ENCODE measurements around the gene METRN.

METRN gene

DNA sequence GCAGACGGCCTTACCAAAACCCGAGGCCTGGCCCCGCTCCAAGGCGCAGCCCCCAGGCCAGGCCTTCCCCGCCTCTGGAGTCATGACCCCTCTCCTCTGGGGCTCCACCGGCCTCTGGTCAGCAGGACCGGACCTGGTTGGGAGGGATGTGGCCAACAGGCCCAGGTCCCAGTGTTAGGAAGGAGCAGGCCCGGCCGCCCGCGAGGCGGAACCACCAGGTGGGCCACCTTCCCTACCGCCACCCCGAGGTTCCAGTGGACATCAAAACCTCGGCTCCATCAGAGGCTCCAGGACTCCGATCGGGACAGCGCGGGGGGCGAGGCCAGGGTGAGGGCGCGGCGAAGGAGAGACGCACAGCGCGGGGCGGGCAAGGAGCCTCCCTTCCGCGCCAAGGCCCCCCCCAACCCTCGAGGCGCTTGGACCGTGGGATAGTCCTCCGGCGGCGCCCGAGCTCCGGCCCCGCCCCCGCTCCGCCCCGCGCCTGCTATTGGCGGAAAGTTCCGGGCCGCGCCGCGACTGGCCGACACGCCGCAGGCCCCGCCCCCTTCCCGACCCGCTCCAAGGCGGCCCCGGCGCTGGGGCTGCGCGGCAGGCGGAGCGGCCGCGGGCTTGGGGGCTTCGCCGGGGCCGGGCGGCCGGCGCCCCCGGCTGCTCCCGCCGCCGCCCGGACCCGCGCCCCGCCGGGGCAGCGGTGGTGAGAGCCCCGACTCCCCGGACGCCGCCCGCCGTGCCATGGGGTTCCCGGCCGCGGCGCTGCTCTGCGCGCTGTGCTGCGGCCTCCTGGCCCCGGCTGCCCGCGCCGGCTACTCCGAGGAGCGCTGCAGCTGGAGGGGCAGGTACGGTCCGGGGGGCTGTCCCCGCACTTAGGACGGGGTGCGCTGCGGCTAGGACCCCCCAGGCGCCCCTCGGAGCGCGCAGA, at the start of gene METRN:
Gene METRN (plus strand): TSS at position 561 of the 919 bp plus-strand sequence. CDS start 172 bp downstream, at position 733.
- no peak for DNase-seq

DNA sequence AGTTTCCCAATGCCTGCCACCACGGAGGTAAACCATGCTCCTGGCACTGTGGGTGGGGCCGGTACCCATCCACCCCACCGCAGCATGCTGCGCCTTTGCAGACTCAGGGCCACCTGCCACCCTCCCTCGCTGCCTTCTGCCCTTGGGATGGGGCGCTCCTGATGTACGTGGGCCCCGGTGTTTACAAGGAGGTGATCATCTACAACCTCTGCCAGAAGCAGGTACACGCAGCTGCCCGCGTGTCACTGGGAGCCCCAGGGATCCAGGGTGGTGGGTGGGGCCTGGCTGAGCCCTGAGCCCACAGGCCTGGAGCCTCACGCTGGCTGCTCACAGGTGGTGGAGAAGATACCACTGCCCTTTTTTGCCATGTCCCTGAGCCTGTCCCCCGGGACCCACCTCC, 48.3 kb upstream of the METRN start:
- DNase-seq = no peak

DNA sequence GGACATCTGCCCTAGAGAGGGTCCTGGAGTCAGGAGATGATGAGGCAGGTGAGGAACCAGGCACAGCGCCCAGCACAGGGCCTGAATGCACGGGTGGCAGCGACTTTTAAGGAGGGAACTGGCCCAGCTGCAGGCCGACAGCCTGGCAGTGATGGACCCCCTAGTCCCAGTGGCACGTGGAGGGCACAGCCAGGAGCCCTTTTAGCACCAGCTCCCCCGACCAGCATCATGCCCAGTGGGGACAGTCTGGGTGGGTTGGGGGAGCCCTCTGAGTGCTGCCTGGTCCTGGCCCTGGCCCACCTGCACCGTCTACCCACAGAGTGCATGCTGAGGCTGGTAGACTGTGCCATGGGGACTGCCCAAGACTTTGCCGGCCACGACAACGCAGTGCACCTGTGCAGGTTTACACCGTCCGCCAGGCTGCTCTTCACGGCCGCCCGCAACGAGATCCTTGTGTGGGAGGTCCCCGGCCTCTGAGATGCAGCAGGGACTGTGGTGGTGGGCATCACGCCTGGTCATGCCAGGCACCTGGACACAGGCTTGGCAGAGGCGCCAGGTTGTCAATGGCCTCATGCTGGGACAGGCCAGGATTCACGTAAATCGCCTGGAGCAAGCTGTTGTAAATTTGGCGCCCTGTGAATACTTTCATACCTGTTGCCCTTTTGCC, 47.7 kb upstream of the METRN start:
- DNase-seq = no peak

DNA sequence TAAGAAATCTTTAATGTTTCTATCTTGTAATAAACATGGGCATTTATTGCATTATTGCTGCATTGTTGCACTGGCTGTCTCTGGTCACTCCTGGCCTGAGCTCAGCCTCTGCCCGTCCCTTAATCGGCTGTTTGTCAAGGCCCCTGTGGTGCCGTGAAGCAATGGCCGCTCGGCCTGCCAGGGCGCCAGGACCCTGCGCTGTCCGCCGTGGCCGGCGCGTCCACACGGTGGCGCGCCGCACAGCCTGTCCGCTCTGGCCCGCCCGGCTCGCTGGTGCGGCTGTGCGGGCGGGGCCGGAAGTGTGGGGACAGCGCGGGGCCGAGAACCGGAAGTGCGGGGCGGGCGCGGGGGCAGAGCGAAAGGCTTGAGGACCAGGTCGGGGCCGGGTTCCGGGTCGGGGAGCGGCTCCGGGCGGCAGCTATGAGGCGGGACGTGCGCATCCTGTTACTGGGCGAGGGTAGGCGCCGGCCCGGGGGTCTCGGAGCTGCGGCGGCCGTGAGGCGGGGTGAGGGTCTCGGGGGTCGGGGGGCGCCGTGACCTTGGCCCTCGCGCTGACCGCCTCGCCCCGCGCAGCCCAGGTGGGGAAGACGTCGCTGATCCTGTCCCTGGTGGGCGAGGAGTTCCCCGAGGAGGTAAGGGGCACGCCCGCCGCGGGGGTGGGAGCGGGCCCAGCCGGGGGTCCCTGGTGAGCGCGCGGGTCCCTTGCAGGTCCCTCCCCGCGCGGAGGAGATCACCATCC, 47.0 kb upstream of the METRN start, which contains the start of gene RHOT2:
Gene RHOT2 (plus strand): TSS at position 353 of the 739 bp plus-strand sequence. CDS start 68 bp downstream, at position 421.
- DNase-seq = peak; percentile 10

DNA sequence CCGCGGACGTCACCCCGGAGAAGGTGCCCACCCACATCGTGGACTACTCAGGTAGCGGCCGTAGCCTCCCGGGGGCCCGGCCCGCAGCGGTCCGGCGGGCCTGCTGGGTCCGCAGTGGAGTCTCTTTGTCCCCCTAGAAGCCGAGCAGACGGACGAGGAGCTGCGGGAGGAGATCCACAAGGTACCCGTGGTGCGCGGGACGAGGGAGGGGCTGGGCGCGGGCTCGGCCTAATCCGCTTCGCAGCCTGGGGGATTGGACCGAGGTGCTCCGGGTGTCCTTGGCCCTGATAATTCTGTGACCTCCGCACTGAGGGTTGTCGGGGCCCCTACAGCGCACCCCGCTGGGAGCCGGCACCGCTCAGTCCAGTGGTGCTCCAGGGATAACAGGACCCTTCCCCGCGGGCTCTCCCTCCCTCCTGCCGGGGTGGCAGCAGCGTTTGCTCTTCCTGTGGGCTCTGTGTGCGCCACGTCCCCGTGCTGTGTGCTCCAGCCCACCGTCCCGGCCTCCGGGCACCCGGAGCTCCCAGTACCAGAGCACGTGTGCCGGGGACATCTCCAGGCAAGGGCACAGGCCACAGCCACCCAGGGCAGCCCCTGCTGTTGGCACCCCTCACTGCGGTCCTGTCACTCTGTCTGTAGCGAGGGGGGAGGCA, 46.3 kb upstream of the METRN start:
- DNase-seq = no peak

DNA sequence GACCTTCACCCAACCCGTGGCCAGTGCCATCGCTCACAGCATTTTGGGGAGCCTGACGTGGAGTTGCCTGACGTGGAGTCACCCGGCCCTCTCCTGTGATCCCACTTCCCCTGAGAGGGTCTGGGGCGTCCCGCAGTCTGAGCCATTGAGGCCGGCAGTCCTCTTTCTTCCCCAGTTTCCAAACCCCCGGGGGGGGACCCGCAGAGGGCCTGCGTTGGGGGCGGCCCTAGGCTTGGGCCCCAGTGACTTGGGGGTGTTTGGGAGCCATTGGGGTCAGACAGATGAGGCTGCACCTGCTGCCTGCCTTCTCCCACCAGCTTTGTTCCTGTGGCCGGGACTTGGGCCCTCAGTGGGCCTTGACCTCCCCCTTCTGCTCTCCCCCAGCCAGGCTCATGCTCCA, 45.3 kb upstream of the METRN start:
- DNase-seq = no peak

DNA sequence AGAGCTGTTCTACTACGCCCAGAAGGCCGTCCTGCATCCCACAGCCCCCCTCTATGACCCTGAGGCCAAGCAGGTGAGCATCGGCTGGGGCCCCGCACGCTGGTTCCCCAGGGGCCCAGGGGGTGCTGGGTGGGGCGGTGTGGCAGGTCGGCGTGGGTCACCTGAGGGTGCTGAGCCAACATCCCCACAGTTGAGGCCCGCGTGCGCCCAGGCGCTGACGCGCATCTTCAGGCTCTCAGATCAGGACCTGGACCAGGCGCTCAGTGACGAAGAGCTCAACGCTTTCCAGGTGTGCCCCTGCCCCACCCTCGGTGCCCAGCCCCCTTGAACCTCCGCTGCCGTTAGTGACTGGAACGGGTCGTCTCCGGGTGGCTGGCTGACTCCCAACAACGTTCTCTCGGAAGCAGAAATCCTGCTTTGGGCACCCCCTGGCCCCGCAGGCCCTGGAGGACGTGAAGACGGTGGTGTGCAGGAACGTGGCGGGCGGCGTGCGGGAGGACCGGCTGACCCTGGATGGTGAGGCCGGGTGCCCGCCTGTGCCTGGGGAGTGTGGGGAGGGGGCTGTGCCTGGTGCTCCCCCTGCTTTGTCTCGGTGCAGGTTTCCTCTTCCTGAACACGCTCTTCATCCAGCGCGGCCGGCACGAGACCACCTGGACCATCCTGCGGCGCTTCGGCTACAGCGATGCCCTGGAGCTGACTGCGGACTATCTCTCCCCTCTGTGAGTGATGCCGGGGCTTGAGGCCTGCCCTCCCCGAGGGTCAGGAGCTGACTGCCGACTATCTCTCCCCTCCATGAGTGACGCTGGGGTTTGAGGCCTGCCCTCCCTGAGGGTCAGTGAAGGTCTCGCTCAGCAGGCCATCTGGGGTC, 44.2 kb upstream of the METRN start:
- no peak for DNase-seq

DNA sequence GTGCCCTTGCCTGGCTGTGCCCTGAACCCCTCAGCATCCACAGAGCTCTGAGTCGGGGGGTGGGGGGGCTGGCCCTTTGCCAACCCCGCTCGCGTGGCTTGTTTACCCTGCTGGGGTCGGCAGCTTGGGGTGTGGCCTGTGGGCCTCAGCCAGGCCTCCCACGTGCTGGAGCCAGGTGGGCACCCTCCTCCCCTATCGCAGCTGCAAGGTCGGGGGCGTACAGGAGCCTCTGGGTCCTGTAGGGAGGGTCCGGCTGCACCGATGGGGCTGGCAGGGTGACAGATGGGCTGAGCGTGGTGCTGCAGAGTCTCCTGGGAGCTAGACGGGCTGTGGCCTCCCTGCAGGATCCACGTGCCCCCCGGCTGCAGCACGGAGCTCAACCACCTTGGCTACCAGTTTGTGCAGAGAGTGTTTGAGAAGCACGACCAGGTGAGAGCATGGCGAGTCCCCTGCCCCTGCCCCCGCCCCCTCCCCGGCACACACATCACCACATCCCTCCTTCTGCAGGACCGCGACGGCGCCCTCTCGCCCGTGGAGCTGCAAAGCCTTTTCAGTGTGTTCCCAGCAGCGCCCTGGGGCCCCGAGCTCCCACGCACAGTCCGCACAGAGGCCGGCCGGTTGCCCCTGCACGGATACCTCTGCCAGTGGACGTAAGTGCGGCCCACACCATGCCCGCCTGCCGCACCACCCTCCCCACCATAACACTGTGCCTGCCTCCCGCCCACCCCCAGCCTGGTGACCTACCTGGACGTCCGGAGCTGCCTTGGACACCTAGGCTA, 43.4 kb upstream of the METRN start:
- DNase-seq = no peak

DNA sequence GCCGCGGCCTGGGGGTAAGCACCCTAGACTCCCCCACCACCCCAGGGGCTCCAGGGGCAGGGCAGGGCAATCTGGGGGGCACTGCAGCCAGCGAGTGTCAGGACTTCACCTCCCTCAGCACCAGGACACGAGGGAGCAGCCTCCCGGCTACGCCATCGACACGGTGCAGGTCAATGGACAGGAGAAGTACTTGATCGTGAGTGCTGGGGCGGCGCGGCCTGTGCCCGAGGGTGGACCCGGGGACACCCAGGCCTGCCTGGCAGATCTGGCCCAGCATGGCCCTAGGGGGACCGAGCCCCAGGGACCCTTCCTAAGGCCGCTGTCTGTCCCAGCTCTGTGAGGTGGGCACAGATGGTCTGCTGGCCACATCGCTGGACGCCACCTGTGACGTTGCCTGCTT, 42.5 kb upstream of the METRN start:
- no peak for DNase-seq

DNA sequence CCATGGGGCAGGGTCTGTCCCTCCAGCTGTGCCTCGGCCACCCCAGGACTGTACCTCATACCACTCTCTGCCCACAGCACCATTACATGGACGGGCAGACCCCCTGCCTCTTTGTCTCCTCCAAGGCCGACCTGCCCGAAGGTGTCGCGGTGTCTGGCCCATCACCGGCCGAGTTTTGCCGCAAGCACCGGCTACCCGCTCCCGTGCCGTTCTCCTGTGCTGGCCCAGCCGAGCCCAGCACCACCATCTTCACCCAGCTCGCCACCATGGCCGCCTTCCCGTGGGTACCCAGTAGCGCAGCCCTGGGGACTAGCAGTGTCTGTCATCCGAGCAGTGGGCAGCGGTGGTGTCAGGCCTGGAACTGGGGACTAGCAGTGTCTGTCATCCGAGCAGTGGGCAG, 42.1 kb upstream of the METRN start:
- no peak for DNase-seq

DNA sequence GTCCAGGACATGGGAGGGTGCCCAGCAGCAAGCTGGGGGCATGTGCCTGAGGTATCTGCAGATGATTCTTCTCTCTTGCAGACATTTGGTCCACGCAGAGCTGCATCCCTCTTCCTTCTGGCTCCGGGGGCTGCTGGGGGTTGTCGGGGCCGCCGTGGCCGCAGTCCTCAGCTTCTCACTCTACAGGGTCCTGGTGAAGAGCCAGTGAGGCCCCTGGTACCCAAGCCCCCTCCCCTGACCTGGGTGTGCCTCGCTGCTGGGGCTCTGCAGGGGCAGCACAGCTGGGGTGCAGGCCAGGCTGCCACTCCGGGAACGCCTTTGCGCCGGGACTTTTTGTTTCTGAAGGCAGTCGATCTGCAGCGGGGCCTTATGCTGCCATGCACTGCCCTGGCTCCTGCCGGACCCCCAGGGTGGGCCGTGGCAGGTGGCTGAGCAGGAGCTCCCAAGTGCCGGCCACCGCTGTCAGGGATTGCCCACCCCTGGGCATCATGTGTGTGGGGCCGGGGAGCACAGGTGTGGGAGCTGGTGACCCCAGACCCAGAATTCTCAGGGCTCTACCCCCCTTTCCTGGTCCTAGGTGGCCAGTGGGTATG, 41.4 kb upstream of the METRN start:
- no peak for DNase-seq

DNA sequence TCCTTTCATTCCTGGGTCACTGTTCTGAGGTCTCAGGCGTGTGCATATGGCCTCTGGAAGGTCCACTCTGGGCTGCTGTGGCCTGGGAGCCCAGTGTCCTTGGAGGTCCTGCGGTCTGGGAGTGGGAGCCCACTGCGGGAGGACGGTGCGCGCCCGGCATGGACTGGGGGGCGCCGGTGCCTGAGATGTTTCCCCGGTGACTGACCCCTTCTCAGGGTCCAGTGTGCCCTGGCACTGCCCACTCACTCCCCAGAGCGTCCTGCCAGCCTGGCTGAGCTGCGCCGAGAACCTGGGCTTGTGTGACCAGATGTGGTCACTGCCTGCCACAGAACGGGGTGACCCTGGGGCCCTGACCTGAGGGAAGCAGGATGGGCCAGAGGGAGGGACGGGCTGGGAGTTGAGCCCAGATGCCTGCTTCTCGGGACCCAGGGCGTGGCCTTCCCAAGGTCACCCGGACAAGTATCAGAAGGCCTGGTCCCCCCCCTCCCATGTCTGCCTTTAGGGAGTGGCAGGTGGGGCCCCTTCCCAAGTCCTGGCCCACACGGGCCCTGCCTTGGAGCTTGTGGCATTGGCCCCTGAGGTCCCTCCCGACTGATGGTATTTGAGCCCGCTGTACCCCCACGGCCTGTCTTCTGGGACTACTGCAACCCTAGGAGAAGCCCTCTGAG, 40.6 kb upstream of the METRN start:
- no peak for DNase-seq

DNA sequence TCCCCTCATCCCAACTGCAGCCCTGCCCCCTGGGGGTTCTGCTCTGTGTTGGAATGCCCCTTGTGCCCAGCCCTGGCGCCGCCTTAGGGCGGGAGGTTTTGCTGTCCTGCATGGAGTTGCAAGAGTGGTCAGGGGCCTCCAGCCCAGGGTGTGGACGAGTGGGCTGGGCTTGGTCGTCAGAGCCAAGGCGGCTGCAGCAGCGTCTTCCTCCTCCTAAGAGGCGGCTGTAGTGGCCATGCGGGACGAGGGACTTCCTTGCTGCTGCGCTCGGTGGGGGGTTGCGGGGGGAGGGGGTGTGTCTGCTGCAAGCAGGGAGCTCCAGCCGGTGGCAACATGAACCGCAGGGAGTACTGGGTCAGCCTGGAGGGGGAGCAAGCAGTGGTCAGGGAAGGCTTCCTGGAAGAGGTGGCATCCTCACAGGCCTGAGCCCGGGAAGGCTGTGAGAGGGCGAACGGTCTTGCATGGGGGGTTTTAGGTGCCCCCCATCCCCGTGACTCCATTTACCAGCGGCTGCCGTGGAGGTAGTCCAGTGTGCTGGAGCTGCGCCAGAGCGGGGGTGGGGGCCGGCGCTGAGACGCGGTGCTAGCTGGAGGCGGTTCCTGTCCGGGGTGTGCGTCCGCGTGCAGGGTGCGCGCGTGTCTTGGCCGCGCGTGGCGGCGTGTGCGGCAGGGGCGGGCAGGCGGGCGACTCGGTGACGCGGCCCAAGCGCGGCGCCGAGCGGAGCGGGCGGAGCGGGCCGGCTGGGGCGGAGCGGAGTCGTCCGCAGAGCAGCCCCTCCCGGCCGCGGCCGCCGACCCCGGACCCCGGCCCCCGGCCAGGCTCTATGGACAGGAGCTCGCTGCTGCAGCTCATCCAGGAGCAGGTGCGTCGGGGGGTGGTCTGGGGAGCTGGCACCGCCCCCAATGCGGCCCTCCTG, 39.7 kb upstream of the METRN start, which contains the start of gene RHBDL1:
Gene RHBDL1 (plus strand): TSS at position 704 of the 916 bp plus-strand sequence. CDS start 120 bp downstream, at position 824.
- DNase-seq = no peak

DNA sequence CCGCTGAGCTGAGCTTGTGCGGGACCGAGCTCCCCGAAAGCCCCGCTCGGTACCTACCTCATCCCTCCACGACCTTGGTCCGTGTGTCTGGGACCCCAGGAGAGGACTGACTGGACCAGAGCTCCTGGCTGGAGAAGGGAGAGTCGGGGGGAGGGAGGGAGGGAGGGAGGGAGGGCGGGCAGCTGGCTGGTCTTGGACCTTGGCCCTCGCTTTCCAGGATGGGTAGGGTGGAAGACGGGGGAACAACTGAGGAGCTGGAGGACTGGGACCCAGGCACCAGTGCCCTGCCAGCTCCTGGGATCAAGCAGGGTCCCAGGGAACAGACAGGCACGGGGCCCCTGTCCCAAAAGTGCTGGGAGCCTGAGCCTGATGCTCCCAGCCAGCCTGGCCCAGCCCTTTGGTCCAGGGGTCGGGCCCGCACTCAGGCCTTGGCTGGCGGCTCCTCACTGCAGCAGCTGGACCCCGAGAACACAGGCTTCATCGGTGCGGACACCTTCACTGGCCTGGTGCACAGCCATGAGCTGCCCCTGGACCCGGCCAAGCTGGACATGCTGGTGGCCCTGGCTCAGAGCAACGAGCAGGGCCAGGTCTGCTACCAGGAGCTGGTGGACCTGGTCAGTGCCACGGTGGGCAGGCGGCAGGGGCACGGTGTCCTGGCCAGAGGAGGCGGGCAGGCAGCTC, 38.9 kb upstream of the METRN start:
- DNase-seq = no peak

DNA sequence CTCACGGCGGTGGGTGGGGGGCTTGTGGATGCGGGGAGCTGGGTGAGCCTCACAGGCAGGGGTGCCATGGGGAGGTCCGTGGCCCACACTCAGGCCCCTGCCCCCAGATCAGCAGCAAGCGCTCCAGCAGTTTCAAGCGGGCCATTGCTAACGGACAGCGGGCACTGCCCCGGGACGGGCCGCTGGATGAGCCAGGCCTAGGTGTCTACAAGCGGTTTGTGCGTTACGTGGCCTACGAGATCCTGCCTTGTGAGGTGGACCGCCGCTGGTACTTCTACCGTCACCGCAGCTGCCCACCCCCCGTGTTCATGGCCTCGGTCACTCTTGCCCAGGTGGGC, 38.4 kb upstream of the METRN start:
- no peak for DNase-seq

DNA sequence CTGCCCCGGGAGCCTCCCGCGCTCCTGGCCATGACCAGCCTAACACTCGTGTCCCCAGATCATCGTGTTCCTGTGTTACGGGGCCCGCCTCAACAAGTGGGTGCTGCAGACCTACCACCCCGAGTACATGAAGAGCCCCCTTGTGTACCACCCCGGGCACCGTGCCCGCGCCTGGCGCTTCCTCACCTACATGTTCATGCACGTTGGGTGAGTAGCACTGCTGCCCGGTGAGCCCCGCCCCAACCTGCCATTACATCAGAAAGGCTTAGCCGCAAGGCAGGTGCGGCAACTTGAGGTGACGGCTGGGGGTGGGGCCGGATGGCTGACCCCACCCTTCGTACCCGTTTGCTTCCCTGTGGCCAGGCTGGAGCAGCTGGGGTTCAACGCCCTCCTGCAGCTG, 38.0 kb upstream of the METRN start:
- DNase-seq = peak; percentile 36

DNA sequence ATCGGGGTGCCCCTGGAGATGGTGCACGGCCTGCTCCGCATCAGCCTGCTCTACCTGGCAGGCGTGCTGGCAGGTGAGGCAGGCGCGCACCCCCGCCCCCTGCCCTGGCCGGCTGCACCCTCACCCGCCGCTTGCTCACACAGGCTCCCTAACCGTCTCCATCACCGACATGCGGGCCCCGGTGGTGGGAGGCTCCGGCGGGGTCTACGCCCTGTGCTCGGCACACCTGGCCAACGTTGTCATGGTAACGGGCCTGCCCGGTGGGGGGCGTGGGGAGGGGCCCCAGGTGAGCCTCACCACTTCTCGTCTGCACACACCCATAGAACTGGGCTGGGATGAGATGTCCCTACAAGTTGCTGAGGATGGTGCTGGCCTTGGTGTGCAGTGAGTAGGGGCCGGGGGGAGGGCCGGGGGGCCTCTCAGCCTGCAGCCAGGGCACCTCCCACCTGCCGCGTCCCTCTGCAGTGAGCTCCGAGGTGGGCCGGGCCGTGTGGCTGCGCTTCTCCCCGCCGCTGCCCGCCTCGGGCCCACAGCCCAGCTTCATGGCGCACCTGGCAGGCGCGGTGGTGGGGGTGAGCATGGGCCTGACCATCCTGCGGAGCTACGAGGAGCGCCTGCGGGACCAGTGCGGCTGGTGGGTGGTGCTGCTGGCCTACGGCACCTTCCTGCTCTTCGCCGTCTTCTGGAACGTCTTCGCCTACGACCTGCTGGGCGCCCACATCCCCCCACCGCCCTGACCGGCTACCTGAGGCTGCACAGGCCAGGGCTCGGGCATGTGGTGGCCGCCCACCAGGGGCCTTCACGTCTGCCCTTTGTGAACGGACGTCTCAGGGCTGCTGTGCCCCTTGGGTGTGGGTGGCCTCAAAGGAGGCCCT, 37.4 kb upstream of the METRN start:
- no peak for DNase-seq
